ENCODE results near the gene ANGPTL3. TPM values are rescaled to one million over a fixed set of nuclear protein-coding genes. Genes with fewer than 3 reads are reported as not detected.
A peak's percentile ranks its signal among the peaks of the same experiment; 100 is the strongest.

ANGPTL3 gene
- total RNA-seq, 1 donor from 2014 or later, result not detected

- no peaks in the 10 kb centered on the region for H3K36me3 ChIP-seq (ENCODE audit: control insufficient read depth, insufficient read depth, low read length)
- H3K27me3 ChIP-seq (ENCODE audit: control insufficient read depth, insufficient read depth, low read length), result no peaks in the 10 kb centered on the region
- no peak for FAIRE-seq
- DNase-seq (ENCODE audit: low read depth), result no peak
- TF ChIP-seq, protein P1, sequence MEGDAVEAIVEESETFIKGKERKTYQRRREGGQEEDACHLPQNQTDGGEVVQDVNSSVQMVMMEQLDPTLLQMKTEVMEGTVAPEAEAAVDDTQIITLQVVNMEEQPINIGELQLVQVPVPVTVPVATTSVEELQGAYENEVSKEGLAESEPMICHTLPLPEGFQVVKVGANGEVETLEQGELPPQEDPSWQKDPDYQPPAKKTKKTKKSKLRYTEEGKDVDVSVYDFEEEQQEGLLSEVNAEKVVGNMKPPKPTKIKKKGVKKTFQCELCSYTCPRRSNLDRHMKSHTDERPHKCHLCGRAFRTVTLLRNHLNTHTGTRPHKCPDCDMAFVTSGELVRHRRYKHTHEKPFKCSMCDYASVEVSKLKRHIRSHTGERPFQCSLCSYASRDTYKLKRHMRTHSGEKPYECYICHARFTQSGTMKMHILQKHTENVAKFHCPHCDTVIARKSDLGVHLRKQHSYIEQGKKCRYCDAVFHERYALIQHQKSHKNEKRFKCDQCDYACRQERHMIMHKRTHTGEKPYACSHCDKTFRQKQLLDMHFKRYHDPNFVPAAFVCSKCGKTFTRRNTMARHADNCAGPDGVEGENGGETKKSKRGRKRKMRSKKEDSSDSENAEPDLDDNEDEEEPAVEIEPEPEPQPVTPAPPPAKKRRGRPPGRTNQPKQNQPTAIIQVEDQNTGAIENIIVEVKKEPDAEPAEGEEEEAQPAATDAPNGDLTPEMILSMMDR (IDR thresholded peaks at IDR 0.05; ENCODE audit: insufficient read depth, low read length, severe bottlenecking), result no peak
- H3K4me3 ChIP-seq (ENCODE audit: low read depth, low read length), result no peak overlapping the region
Measured at GRCh38 chr1:62612770-62613169, 15.4 kb downstream of the ANGPTL3 start.

GRCh38 chr1:62613325-62613727 lies 16.0 kb downstream of the ANGPTL3 start:
- no peak for FAIRE-seq
- H3K36me3 ChIP-seq (ENCODE audit: control insufficient read depth, insufficient read depth, low read length), result no peaks in the 10 kb centered on the region
- H3K27me3 ChIP-seq (ENCODE audit: control insufficient read depth, insufficient read depth, low read length), result no peaks in the 10 kb centered on the region
- DNase-seq (ENCODE audit: low read depth), result no peak
- no peak overlapping the region for H3K4me3 ChIP-seq (ENCODE audit: low read depth, low read length)
- TF ChIP-seq, protein P1 (IDR thresholded peaks at IDR 0.05; ENCODE audit: insufficient read depth, low read length, severe bottlenecking), result no peak

GRCh38 chr1:62613890-62614289 lies 16.6 kb downstream of the ANGPTL3 start:
- FAIRE-seq (no peak), DNase-seq (ENCODE audit: low read depth) (no peak)
- H3K4me3 ChIP-seq (ENCODE audit: low read depth, low read length), result no peak overlapping the region
- H3K36me3 ChIP-seq (ENCODE audit: control insufficient read depth, insufficient read depth, low read length), result no peaks in the 10 kb centered on the region
- TF ChIP-seq, protein P1 (IDR thresholded peaks at IDR 0.05; ENCODE audit: insufficient read depth, low read length, severe bottlenecking), result no peak
- no peaks in the 10 kb centered on the region for H3K27me3 ChIP-seq (ENCODE audit: control insufficient read depth, insufficient read depth, low read length)

GRCh38 chr1:62621907-62622306 lies 24.6 kb downstream of the ANGPTL3 start:
- no peaks in the 10 kb centered on the region for H3K27me3 ChIP-seq (ENCODE audit: control insufficient read depth, insufficient read depth, low read length)
- FAIRE-seq, result peak; percentile 96
- H3K36me3 ChIP-seq (ENCODE audit: control insufficient read depth, insufficient read depth, low read length), result no peaks in the 10 kb centered on the region

DNA sequence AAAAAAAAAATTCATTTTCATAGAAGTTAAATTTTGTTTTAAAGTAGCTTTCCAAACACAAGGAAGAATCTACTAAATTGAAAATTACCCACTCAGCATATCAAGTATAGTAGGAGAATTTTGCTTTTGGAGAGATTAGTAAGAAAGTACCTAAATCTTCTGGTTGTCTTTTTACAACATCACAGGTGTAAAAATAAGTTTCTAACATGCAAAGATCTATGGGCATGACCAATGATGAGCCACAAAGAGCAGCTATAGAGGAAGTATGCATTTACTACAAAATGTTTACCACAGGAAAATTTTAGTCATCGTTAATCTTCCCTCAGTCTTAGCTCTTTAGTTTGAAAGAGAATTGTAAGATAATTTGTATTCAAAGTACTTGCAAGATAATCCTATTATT lies 28.1 kb downstream of the ANGPTL3 start:
- H3K36me3 ChIP-seq (ENCODE audit: control insufficient read depth, insufficient read depth, low read length), result peaks cover 2% of the 10 kb centered on the region
- no peak overlapping the region for H3K4me3 ChIP-seq (ENCODE audit: low read depth, low read length)
- TF ChIP-seq, protein P1 (IDR thresholded peaks at IDR 0.05; ENCODE audit: insufficient read depth, low read length, severe bottlenecking), result no peak
- peak; percentile 5 for DNase-seq (ENCODE audit: low read depth)
- FAIRE-seq, result no peak
- H3K27me3 ChIP-seq (ENCODE audit: control insufficient read depth, insufficient read depth, low read length), result no peaks in the 10 kb centered on the region

More at GRCh38 chr1:62621907-62622306, 24.6 kb downstream of the ANGPTL3 start:
- H3K4me3 ChIP-seq (ENCODE audit: low read depth, low read length), result no peak overlapping the region
- TF ChIP-seq, protein P1 (IDR thresholded peaks at IDR 0.05; ENCODE audit: insufficient read depth, low read length, severe bottlenecking), result no peak
- peak; percentile 96 for DNase-seq (ENCODE audit: low read depth)

- H3K36me3 ChIP-seq (ENCODE audit: control insufficient read depth, insufficient read depth, low read length), result peaks cover 3% of the 10 kb centered on the region
Measured at GRCh38 chr1:62628506-62628905, 31.2 kb downstream of the ANGPTL3 start.

More at GRCh38 chr1:62628506-62628905, 31.2 kb downstream of the ANGPTL3 start:
- FAIRE-seq (no peak), DNase-seq (ENCODE audit: low read depth) (no peak)
- H3K4me3 ChIP-seq (ENCODE audit: low read depth, low read length), result no peak overlapping the region
- H3K27me3 ChIP-seq (ENCODE audit: control insufficient read depth, insufficient read depth, low read length), result no peaks in the 10 kb centered on the region
- TF ChIP-seq, protein P1 (IDR thresholded peaks at IDR 0.05; ENCODE audit: insufficient read depth, low read length, severe bottlenecking), result no peak

Data from bronchial epithelial cell (primary cell).